RWPE1 (cell line): ENCODE measurements around the gene ANKIB1.

Experiments
- CTCF ChIA-PET: fragments of 350-600 bp; sonication (Branson Sonifier 250); formaldehyde crosslinking; extraction: SDS; loops from one replicate; lab custom pipeline; 2021; lab: Yijun Ruan, JAX
- POLR2A ChIA-PET: fragments of 400-600 bp; formaldehyde crosslinking; extraction: SDS; loops from one replicate; lab custom pipeline; 2020; ENCODE audit warnings: antibody characterized with exemption; ENCODE audit not compliant: low non-redundant PET; lab: Yijun Ruan, JAX
- DNase-seq: peaks from one replicate; pipeline ENCODE4 v3.0.0; 2012; ENCODE audit warnings: low spot score
- H3K27ac ChIP-seq: fragments of 450-650 bp; 2 replicates; pipeline ENCODE4 v1.5.1; 2017
- CTCF ChIP-seq: fragments of 450-650 bp; conservative IDR thresholded peaks from 2 replicates; pipeline ENCODE4 v1.5.1; 2017; ENCODE audit warnings: low read depth, mild to moderate bottlenecking

The ANKIB1 gene

GRCh38 chr7:92330835-92331438 is 85.2 kb downstream of the ANKIB1 start:
- TF ChIP-seq CTCF: no peak
- DNase-seq: no peak
- CTCF ChIA-PET: no interaction called here
- POLR2A ChIA-PET: no interaction called here
- no peak overlapping the region for H3K27ac ChIP-seq

- POLR2A ChIA-PET: no interaction called here
- CTCF ChIA-PET: interaction anchor here (0.6 kb wide), 1 partner anchor 198 kb away, joined by 3 read pairs; no protein-coding TSS in a partner anchor
- DNase-seq: no peak
- no peak overlapping the region for H3K27ac ChIP-seq
- TF ChIP-seq CTCF: no peak
Measured at GRCh38 chr7:92331508-92331907, 85.7 kb downstream of the ANKIB1 start.

DNA sequence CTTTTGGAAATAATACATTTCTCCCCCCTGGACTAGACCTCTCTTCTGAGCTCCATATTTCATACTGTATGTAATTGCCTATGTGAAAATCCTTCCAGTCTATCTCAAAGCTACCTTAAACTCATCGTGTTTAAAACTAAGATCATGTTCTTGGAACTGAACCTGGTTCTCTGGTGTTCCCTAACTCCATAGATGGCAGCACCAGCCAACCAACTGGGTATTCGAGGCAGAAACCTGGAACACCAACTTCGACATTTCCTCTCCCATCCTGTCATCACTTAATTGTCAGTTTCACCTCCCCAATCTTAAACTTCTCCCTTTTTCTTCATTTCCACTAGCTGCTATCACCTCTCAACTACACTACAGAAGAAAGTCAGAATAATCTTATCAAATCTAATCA is 87.0 kb downstream of the ANKIB1 start:
- ChIA-PET POLR2A (no interaction called here), CTCF (no interaction called here)
- no peak for TF ChIP-seq CTCF
- no peak for DNase-seq
- H3K27ac ChIP-seq: no peak overlapping the region

DNA sequence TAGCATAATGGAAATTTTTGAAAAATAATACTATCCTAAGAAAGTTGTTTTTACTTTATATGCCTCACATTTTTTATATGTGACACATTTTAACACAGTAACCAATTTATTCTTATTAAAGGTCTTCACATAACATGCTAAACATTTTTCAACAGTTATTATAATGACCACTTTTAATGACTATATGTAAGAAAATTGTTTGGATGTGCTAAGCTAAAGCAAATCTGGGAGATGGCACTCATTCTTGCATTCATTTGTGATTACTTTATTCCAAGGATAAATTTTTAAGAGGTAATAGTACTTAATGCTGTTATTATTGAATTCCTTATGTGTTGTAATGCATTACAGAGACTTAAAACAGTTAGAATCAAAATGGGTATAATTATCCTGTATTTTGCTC is 88.1 kb downstream of the ANKIB1 start:
- no peak overlapping the region for H3K27ac ChIP-seq
- ChIA-PET POLR2A (no interaction called here), CTCF (interaction anchor here (0.5 kb wide), 1 partner anchor 41 kb away, joined by 3 read pairs; no protein-coding TSS in a partner anchor)
- DNase-seq: no peak
- no peak for TF ChIP-seq CTCF

DNA sequence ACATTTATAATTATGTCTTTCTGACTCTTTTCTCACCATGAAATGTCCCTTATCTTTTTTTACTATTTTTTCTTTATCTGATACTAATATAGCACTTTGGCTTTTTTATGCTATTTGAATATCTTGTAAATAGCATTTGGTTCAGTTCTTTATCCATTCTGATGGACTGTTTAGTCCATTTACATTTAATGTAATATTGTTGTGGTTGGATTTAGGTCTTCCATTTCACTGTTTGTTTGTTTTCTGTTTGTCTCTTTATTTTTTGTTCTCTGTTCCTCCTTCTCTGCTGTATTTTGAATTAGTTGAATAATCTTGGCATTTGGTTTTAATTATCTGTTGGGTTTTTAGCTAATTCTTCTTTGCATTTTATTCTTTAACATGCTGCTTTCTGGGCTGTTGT is 89.8 kb downstream of the ANKIB1 start:
- DNase-seq: no peak
- CTCF ChIA-PET: interaction anchor here (0.6 kb wide), 1 partner anchor 16 kb away, joined by 4 read pairs; no protein-coding TSS in a partner anchor
- POLR2A ChIA-PET: no interaction called here
- no peak overlapping the region for H3K27ac ChIP-seq
- TF ChIP-seq CTCF: no peak

DNA sequence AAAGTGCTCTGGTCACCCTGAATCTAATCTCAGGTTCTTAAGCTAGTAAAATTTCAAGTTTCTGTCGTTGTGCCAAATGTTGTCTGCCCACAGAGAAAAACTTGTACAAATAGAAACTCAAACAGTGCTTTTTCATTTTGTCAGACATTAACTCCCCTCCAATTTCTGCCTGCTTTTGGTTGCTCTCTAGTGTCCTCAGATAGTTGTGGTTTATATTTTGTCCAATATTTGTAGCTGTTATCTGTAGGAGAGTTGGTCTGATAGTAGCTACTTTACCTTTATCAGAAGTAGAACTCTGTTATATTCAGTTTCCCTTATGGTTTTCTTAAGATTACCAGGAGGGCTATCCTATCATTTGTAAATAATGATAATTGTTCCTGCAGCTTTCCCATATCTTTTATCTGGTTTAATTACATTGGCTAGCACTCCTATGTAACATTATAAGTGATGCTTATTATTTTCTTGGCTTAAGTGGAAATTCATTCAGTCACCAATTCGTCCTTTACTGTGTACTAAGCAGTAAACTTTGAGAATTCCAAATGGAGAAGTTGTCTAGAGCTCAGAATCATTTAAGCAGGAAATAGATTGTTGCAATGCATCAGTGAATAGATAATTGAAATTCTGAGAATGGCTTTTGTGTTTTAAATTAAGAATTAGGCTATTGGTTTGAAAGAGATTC is 91.0 kb downstream of the ANKIB1 start:
- ChIA-PET CTCF (interaction anchor here (0.6 kb wide), 3 partner anchors 91 to 97 kb away, joined by 3 read pairs; partner anchors contain the start of genes ANKIB1 and KRIT1), POLR2A (no interaction called here)
- TF ChIP-seq CTCF: no peak
- DNase-seq: no peak
- no peak overlapping the region for H3K27ac ChIP-seq
